Brain microvascular endothelial cell (primary cell): ENCODE results near the gene NOM1.

Experiments
- DNase-seq: peaks from one replicate; pipeline ENCODE4 v3.0.0-alpha.2; 2020
- H3K27ac ChIP-seq: fragments of 250-450 bp; sonication (Bioruptor Pico); 2 replicates; pipeline ENCODE4 v1.5.1; 2020; ENCODE audit warnings: mild to moderate bottlenecking, moderate library complexity
- H3K27me3 ChIP-seq: fragments of 250-450 bp; sonication (Bioruptor Pico); replicated peaks from 2 replicates; pipeline ENCODE4 v1.5.1; 2020; ENCODE audit warnings: mild to moderate bottlenecking
- H3K36me3 ChIP-seq: fragments of 250-450 bp; sonication (Bioruptor Pico); replicated peaks from 2 replicates; pipeline ENCODE4 v1.5.1; 2020; ENCODE audit warnings: mild to moderate bottlenecking
- H3K4me3 ChIP-seq: 2 replicates; pipeline ENCODE4 v1.5.1; 2011; ENCODE audit warnings: low read depth, mild to moderate bottlenecking, control low read depth, low read length, moderate library complexity
- in situ Hi-C: cut with HindIII; loops from 2 replicates; pipeline ENCODE4 v1.10.0; 2017; ENCODE audit warnings: low sequenced_read_pairs, low pct_ligation_motif_present
- TF ChIP-seq, protein P1 (sequence below): IDR thresholded peaks from 2 replicates; pipeline ENCODE4 v1.5.1; 2011; ENCODE audit warnings: low read depth, mild to moderate bottlenecking, moderate library complexity, low read length, control low read depth, inconsistent platforms; ENCODE audit errors: missing control alignments

The NOM1 gene

GRCh38 chr7:157013101-157013500 lies 63.6 kb downstream of the NOM1 start:
- no peaks in the 10 kb centered on the region for H3K36me3 ChIP-seq
- in situ Hi-C loops: no loop called here
- TF ChIP-seq, protein P1, sequence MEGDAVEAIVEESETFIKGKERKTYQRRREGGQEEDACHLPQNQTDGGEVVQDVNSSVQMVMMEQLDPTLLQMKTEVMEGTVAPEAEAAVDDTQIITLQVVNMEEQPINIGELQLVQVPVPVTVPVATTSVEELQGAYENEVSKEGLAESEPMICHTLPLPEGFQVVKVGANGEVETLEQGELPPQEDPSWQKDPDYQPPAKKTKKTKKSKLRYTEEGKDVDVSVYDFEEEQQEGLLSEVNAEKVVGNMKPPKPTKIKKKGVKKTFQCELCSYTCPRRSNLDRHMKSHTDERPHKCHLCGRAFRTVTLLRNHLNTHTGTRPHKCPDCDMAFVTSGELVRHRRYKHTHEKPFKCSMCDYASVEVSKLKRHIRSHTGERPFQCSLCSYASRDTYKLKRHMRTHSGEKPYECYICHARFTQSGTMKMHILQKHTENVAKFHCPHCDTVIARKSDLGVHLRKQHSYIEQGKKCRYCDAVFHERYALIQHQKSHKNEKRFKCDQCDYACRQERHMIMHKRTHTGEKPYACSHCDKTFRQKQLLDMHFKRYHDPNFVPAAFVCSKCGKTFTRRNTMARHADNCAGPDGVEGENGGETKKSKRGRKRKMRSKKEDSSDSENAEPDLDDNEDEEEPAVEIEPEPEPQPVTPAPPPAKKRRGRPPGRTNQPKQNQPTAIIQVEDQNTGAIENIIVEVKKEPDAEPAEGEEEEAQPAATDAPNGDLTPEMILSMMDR: no peak
- peaks cover 94% of the 10 kb centered on the region for H3K27me3 ChIP-seq
- H3K4me3 ChIP-seq: no peak overlapping the region
- DNase-seq: no peak
- H3K27ac ChIP-seq: no peak overlapping the region

- TF ChIP-seq, protein P1: no peak
- Histone ChIP-seq H3K27me3 (peaks cover 94% of the 10 kb centered on the region), H3K4me3 (no peak overlapping the region), H3K36me3 (no peaks in the 10 kb centered on the region), H3K27ac (no peak overlapping the region)
- in situ Hi-C loops: no loop called here
- DNase-seq: no peak
Measured at GRCh38 chr7:157013602-157014549, 64.4 kb downstream of the NOM1 start.

- Histone ChIP-seq H3K36me3 (no peaks in the 10 kb centered on the region), H3K27me3 (peaks cover 96% of the 10 kb centered on the region), H3K27ac (no peak overlapping the region), H3K4me3 (no peak overlapping the region)
- TF ChIP-seq, protein P1: no peak
- in situ Hi-C loops: no loop called here
- no peak for DNase-seq
Measured at GRCh38 chr7:157014635-157015555, 65.4 kb downstream of the NOM1 start.

DNA sequence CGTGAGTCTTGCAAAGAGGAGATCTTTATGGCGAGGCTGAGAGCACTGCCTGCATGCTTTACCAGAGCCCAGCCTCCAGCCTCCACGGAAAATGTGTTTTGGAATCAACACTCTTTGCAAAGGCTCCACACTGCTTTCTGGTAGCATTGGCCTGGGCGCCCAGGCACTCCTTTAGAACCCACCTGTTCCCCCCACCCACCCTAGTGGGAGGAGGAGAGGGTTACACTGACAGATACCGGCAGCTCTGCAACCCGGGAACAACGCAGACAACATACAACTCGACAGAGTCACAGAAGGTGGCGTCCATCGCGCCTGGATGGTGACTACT lies 66.5 kb downstream of the NOM1 start:
- Histone ChIP-seq H3K36me3 (no peaks in the 10 kb centered on the region), H3K27ac (no peak overlapping the region), H3K4me3 (no peak overlapping the region), H3K27me3 (peaks cover 97% of the 10 kb centered on the region)
- TF ChIP-seq, protein P1: no peak
- DNase-seq: no peak
- in situ Hi-C loops: no loop called here

GRCh38 chr7:157016352-157017041 lies 67.0 kb downstream of the NOM1 start:
- no peak for DNase-seq
- in situ Hi-C loops: no loop called here
- peaks cover 97% of the 10 kb centered on the region for H3K27me3 ChIP-seq
- no peak overlapping the region for H3K27ac ChIP-seq
- H3K4me3 ChIP-seq: no peak overlapping the region
- no peaks in the 10 kb centered on the region for H3K36me3 ChIP-seq
- TF ChIP-seq, protein P1: no peak
